Fibroblast of lung (primary cell): ENCODE measurements around the gene ZNF318. TPM values are rescaled to one million over a fixed set of nuclear protein-coding genes. Genes with fewer than 3 reads are reported as not detected.

Source experiments
- DNase-seq, 2 donors: peaks; one replicate each; pipeline versions ENCODE4 v3.0.0 to v3.0.0-alpha.2; 2010; ENCODE audit warnings: low read depth in 2 of 2
- H2AFZ ChIP-seq: 2 replicates; pipeline ENCODE4 v1.5.1; 2012; ENCODE audit warnings: low read length, control low read depth, inconsistent platforms
- H3K27ac ChIP-seq: 2 replicates; pipeline ENCODE4 v1.5.1; 2011; ENCODE audit warnings: low read length, control low read depth; ENCODE audit not compliant: insufficient read depth
- H3K27me3 ChIP-seq: 2 replicates; pipeline ENCODE4 v1.5.1; 2011; ENCODE audit warnings: mild to moderate bottlenecking, low read length; ENCODE audit not compliant: control insufficient read depth, insufficient read depth
- H3K36me3 ChIP-seq: 2 replicates; pipeline ENCODE4 v1.5.1; 2011; ENCODE audit warnings: low read length; ENCODE audit not compliant: control insufficient read depth, insufficient read depth
- H3K4me1 ChIP-seq: 2 replicates; pipeline ENCODE4 v1.5.1; 2011; ENCODE audit warnings: low read length; ENCODE audit not compliant: control insufficient read depth, insufficient read depth; ENCODE audit errors: extremely low read depth
- H3K4me2 ChIP-seq: 2 replicates; pipeline ENCODE4 v1.5.1; 2011; ENCODE audit warnings: low read length, control low read depth; ENCODE audit not compliant: insufficient read depth; ENCODE audit errors: extremely low read depth
- H3K4me3 ChIP-seq, 4 experiments: fragments of 200-600 bp in 1 of 4; sonication (generic) in 1 of 4; replicated peaks in 1 of 4; 2 replicates each; pipeline ENCODE4 v1.5.1; 2011 to 2016; ENCODE audit warnings: low read length in 4 of 4, low read depth in 3 of 4, mild to moderate bottlenecking in 3 of 4, control low read depth in 2 of 4, inconsistent platforms in 1 of 4, mixed read lengths in 1 of 4; ENCODE audit not compliant: insufficient read depth in 1 of 4; ENCODE audit errors: control extremely low read depth in 1 of 4
- H3K79me2 ChIP-seq: 2 replicates; pipeline ENCODE4 v1.5.1; 2012; ENCODE audit warnings: mild to moderate bottlenecking, low read length, inconsistent platforms; ENCODE audit not compliant: control insufficient read depth, insufficient read depth
- H3K9ac ChIP-seq: 2 replicates; pipeline ENCODE4 v1.5.1; 2011; ENCODE audit warnings: mild to moderate bottlenecking, low read length, control low read depth; ENCODE audit not compliant: insufficient read depth
- H3K9me3 ChIP-seq: 2 replicates; pipeline ENCODE4 v1.5.1; 2012; ENCODE audit warnings: low read depth, low read length; ENCODE audit not compliant: control insufficient read depth, insufficient read depth
- H4K20me1 ChIP-seq: 2 replicates; pipeline ENCODE4 v1.5.1; 2011; ENCODE audit warnings: low read length; ENCODE audit not compliant: control insufficient read depth, insufficient read depth; ENCODE audit errors: extremely low read depth
- EZH2 ChIP-seq: IDR thresholded peaks from 2 replicates; pipeline ENCODE4 v1.5.1; 2012; ENCODE audit warnings: low read length, control low read depth, mild to moderate bottlenecking; ENCODE audit errors: missing control alignments
- polyA plus RNA-seq, 2 donors: library from polyadenylated mRNA; depleted of rRNA in 1 of 2; stranded (reverse) in 1 of 2; unstranded in 1 of 2; fragments of >200 nt; gene quantifications; 2 replicates each; pipeline ENCODE4 v1.2.1, GENCODE V29; 2011 to 2012; ENCODE audit warnings: missing spikeins in 1 of 2
- total RNA-seq: library from RNA; depleted of rRNA; stranded (reverse); fragments of >200 nt; gene quantifications from 2 replicates; pipeline ENCODE4 v1.2.1, GENCODE V29; 2014
- TF ChIP-seq, protein P1 (sequence below), 2 donors: IDR thresholded peaks in 1 of 2; conservative IDR thresholded peaks in 1 of 2; 1 replicate in 1 of 2; 2 replicates in 1 of 2; pipeline ENCODE4 v1.5.1; 2011 to 2012; ENCODE audit warnings: low read length in 2 of 2, control low read depth in 1 of 2, inconsistent platforms in 1 of 2, low read depth in 1 of 2, mild to moderate bottlenecking in 1 of 2

ZNF318 gene
- total and polyA plus RNA-seq, 2 donors (not counting 1 experiment from before 2014, with no cell fraction given): 6.1 to 8.6 TPM

DNA sequence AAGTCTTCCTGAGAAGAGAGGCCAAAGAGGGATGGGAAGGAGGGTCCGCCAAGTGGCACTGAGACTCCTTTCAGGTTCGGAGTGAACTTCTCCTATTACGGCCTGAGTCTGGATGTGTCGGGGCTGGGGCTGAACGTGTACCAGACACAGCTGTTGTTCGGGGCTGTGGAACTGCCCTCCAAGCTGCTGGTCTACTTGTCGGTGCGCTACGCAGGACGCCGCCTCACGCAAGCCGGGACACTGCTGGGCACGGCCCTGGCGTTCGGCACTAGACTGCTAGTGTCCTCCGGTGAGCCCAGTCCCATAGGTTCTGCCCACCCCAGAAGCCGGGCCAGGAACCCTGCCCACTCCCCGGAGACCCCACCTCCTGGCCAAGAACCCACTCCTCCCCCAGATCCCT lies 67.3 kb downstream of the ZNF318 start:
- H4K20me1 ChIP-seq: no peaks in the 10 kb centered on the region
- DNase-seq: no peak
- no peaks in the 10 kb centered on the region for H3K36me3 ChIP-seq
- no peak for TF ChIP-seq EZH2
- no peak overlapping the region for H3K4me3 ChIP-seq
- H3K79me2 ChIP-seq: no peaks in the 10 kb centered on the region
- H3K27ac ChIP-seq: no peak overlapping the region
- no peak overlapping the region for H3K9ac ChIP-seq
- H2AFZ ChIP-seq: no peak overlapping the region
- no peaks in the 10 kb centered on the region for H3K9me3 ChIP-seq
- H3K27me3 ChIP-seq: peaks cover 24% of the 10 kb centered on the region
- no peak overlapping the region for H3K4me2 ChIP-seq
- H3K4me1 ChIP-seq: no peaks in the 10 kb centered on the region

DNA sequence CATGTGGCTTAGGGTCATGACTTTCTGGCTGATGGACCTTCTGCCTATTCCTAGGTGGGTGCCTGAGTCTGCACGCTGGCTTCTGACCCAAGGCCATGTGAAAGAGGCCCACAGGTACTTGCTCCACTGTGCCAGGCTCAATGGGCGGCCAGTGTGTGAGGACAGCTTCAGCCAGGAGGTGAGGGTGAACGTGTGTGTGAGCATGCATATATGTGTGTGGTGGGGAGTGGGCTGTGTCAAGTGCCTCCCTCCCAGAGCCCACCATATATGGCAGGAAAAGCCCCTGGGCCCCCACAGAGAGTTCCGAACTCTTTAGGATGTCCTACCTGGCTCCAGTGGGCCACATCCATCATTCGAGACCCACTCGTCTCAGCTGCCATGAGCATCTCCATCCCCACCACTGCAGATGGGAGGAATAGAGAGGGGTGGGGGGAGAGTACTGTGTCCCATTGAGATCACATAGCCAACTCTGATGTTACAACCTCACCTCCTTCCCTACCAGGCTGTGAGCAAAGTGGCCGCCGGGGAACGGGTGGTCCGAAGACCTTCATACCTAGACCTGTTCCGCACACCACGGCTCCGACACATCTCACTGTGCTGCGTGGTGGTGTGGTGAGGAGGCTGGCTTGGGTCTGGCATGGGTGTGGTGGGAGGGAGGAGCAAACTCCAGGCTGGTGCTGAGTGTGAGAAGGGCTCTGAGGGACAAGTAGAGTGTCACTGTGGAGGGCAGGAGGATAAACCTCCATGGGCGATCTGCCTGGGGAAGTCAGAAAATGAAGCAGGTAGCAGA lies 68.2 kb downstream of the ZNF318 start:
- TF ChIP-seq, protein P1, sequence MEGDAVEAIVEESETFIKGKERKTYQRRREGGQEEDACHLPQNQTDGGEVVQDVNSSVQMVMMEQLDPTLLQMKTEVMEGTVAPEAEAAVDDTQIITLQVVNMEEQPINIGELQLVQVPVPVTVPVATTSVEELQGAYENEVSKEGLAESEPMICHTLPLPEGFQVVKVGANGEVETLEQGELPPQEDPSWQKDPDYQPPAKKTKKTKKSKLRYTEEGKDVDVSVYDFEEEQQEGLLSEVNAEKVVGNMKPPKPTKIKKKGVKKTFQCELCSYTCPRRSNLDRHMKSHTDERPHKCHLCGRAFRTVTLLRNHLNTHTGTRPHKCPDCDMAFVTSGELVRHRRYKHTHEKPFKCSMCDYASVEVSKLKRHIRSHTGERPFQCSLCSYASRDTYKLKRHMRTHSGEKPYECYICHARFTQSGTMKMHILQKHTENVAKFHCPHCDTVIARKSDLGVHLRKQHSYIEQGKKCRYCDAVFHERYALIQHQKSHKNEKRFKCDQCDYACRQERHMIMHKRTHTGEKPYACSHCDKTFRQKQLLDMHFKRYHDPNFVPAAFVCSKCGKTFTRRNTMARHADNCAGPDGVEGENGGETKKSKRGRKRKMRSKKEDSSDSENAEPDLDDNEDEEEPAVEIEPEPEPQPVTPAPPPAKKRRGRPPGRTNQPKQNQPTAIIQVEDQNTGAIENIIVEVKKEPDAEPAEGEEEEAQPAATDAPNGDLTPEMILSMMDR (conservative IDR thresholded peaks at IDR 0.05 in 1 of 2, IDR thresholded peaks at IDR 0.05 in 1 of 2; ENCODE audit: low read depth in 1 of 2, low read length in 2 of 2): no peak
- TF ChIP-seq EZH2: no peak
- H4K20me1 ChIP-seq: no peaks in the 10 kb centered on the region

GRCh38 chr6:43299338-43300293 lies 69.8 kb downstream of the ZNF318 start:
- Histone ChIP-seq H3K36me3 (no peaks in the 10 kb centered on the region), H3K9ac (no peak overlapping the region), H3K27ac (no peak overlapping the region), H3K4me2 (no peak overlapping the region), H3K4me1 (no peaks in the 10 kb centered on the region), H3K4me3 (no peak overlapping the region), H2AFZ (no peak overlapping the region), H4K20me1 (no peaks in the 10 kb centered on the region), H3K79me2 (no peaks in the 10 kb centered on the region), H3K9me3 (no peaks in the 10 kb centered on the region), H3K27me3 (peaks cover 24% of the 10 kb centered on the region)
- TF ChIP-seq, protein P1 (conservative IDR thresholded peaks at IDR 0.05 in 1 of 2, IDR thresholded peaks at IDR 0.05 in 1 of 2; ENCODE audit: low read depth in 1 of 2, low read length in 2 of 2): no peak
- no peak for TF ChIP-seq EZH2
- no peak for DNase-seq

More for the DNA sequence above, 68.2 kb downstream of the ZNF318 start:
- Histone ChIP-seq H3K4me3 (no peak overlapping the region), H3K79me2 (no peaks in the 10 kb centered on the region), H3K36me3 (no peaks in the 10 kb centered on the region), H3K4me2 (no peak overlapping the region), H3K4me1 (no peaks in the 10 kb centered on the region), H3K27me3 (peaks cover 24% of the 10 kb centered on the region), H2AFZ (no peak overlapping the region), H3K9me3 (no peaks in the 10 kb centered on the region), H3K9ac (no peak overlapping the region), H3K27ac (no peak overlapping the region)
- no peak for DNase-seq
